Measurements from ENCODE around the gene ZNF311.
"Not testable (repeated sequence)": the region's sequence is repeated elsewhere in the genome, so short reads cannot be mapped to it uniquely, and the experiment has no call there.

The ZNF311 gene

GRCh38 chr6:28953585-28954258 is 51.4 kb downstream of the ZNF311 start:
- in situ Hi-C loops (cut with MboI; ENCODE audit: low sequenced_read_pairs, unreplicated experiment) = no loop called here
- peak; percentile 36 for DNase-seq (ENCODE audit: low spot score)
- TF ChIP-seq CTCF (IDR thresholded peaks at IDR 0.05; ENCODE audit: borderline replicate concordance, control extremely low read depth, extremely low read depth, insufficient read depth, missing control alignments) = no peak

- DNase-seq (ENCODE audit: low spot score) = peak; percentile 68
- in situ Hi-C loops (cut with MboI; ENCODE audit: low sequenced_read_pairs, unreplicated experiment) = no loop called here
- no peak for TF ChIP-seq CTCF (IDR thresholded peaks at IDR 0.05; ENCODE audit: borderline replicate concordance, control extremely low read depth, extremely low read depth, insufficient read depth, missing control alignments)
Observed at GRCh38 chr6:28953039-28953584, 52.0 kb downstream of the ZNF311 start.

GRCh38 chr6:28949656-28950195 is 55.4 kb downstream of the ZNF311 start:
- DNase-seq (ENCODE audit: low spot score); in situ Hi-C loops (cut with MboI; ENCODE audit: low sequenced_read_pairs, unreplicated experiment): not testable (repeated sequence)

- no peak for DNase-seq (ENCODE audit: low spot score)
- no peak for TF ChIP-seq CTCF (IDR thresholded peaks at IDR 0.05; ENCODE audit: borderline replicate concordance, control extremely low read depth, extremely low read depth, insufficient read depth, missing control alignments)
- in situ Hi-C loops (cut with MboI; ENCODE audit: low sequenced_read_pairs, unreplicated experiment) = no loop called here
Observed at GRCh38 chr6:28948782-28949486, 56.2 kb downstream of the ZNF311 start.

GRCh38 chr6:28947831-28948270 is 57.3 kb downstream of the ZNF311 start:
- no peak for DNase-seq (ENCODE audit: low spot score)
- in situ Hi-C loops (cut with MboI; ENCODE audit: low sequenced_read_pairs, unreplicated experiment) = no loop called here
- no peak for TF ChIP-seq CTCF (IDR thresholded peaks at IDR 0.05; ENCODE audit: borderline replicate concordance, control extremely low read depth, extremely low read depth, insufficient read depth, missing control alignments)

- TF ChIP-seq CTCF (IDR thresholded peaks at IDR 0.05; ENCODE audit: borderline replicate concordance, control extremely low read depth, extremely low read depth, insufficient read depth, missing control alignments) = no peak
- in situ Hi-C loops (cut with MboI; ENCODE audit: low sequenced_read_pairs, unreplicated experiment) = no loop called here
Observed at GRCh38 chr6:28947067-28947765, 57.9 kb downstream of the ZNF311 start.

More at GRCh38 chr6:28947067-28947765, 57.9 kb downstream of the ZNF311 start:
- DNase-seq (ENCODE audit: low spot score) = no peak
